Tongue (tissue), 2 donors: ENCODE results near the gene IL17RC. TPM values are rescaled to one million over a fixed set of nuclear protein-coding genes. Genes with fewer than 3 reads are reported as not detected.
"Not testable (repeated sequence)": the region's sequence is repeated elsewhere in the genome, so short reads cannot be mapped to it uniquely, and the experiment has no call there.

Source experiments
- DNase-seq: peaks from one replicate; pipeline ENCODE4 v3.0.0-alpha.2; 2015
- total RNA-seq: library from RNA; depleted of rRNA; stranded (reverse); fragments of >200 nt; gene quantifications from one replicate; pipeline ENCODE4 v1.2.3, GENCODE V29; 2014

Gene IL17RC
- total RNA-seq, 1 donor from 2014 or later, result 24.4 TPM

GRCh38 chr3:9915254-9916141 lies 1.4 kb upstream of the IL17RC start:
- DNase-seq, result peak; percentile 80

DNA sequence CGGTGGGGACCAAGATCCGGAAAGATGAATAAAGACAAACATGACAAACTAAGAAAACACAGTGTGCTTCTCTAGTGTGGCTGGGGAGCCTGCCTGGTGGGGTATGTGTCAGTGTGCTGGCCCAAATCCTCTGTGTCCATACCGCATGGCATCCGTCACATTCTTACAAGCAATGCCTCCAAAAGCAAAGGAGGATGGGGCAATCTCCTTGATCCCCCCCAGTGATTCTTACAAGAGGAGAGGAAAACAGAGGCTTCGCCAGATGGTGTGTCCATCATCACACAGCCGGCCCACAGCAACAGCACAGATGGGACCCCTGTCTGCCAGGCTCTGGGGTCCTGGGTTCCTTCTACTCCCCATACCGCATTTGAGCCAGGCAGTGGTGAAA lies 558 bp upstream of the IL17RC start:
- DNase-seq, result no peak

DNA sequence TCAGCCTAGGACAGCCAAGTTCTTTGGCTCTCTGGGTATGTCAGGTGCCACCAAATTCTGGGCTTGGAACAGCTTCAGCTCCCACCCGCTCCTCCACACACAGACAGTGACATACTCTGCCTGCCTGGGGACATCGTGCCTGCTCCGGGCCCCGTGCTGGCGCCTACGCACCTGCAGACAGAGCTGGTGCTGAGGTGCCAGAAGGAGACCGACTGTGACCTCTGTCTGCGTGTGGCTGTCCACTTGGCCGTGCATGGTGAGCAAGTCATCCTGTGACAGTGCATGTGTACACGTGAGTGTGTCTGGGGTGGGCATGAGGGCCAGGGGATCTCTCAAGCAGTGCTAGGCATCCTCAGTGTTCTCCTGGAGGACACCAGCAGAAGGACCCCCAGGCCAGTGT lies 922 bp downstream of the IL17RC start:
- no peak for DNase-seq

DNA sequence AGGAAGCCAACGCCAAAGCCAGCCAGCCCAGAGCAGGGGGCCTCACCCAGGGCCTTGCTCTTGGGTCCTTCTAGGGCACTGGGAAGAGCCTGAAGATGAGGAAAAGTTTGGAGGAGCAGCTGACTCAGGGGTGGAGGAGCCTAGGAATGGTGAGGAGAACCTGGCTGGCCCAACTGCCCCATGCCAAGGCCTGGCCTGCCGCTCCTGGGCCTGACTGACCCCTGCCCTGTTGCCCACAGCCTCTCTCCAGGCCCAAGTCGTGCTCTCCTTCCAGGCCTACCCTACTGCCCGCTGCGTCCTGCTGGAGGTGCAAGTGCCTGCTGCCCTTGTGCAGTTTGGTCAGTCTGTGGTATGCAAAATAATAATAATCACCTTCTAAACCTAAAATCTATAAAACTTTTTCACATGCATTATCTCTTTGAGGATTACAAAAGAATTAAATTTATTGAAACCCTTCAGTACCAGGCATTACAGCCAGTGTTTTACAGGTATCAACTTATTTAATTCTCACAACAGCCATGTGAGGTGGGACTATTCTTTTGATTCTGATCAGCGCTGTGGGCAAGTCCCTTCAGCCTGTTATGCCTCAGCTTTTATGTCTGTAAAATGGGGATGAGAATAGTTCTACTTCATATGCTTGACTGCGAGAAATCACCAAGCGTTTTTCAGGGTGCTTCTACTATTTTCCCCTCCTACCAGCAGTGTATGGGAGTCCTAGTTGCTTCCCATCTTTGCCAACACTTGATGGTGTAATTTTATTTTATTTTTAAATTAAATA lies 1.6 kb downstream of the IL17RC start:
- no peak for DNase-seq

- no peak for DNase-seq
These were observed 11.3 kb downstream of the IL17RC start for GRCh38 chr3:9928158-9928557.

GRCh38 chr3:9930804-9931418 lies 14.0 kb downstream of the IL17RC start:
- no peak for DNase-seq

- DNase-seq, result no peak
These were observed 15.6 kb downstream of the IL17RC start for GRCh38 chr3:9932535-9932842.

DNA sequence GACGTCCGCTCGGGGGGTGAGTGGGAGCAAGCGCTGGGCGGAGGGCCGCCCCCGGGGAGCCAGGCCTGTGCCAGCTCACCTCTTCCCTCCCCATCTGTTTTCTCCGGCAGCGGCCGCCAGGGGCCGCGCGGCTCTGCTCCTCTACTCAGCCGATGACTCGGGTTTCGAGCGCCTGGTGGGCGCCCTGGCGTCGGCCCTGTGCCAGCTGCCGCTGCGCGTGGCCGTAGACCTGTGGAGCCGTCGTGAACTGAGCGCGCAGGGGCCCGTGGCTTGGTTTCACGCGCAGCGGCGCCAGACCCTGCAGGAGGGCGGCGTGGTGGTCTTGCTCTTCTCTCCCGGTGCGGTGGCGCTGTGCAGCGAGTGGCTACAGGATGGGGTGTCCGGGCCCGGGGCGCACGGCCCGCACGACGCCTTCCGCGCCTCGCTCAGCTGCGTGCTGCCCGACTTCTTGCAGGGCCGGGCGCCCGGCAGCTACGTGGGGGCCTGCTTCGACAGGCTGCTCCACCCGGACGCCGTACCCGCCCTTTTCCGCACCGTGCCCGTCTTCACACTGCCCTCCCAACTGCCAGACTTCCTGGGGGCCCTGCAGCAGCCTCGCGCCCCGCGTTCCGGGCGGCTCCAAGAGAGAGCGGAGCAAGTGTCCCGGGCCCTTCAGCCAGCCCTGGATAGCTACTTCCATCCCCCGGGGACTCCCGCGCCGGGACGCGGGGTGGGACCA lies 16.1 kb downstream of the IL17RC start:
- DNase-seq, result peak; percentile 74

DNA sequence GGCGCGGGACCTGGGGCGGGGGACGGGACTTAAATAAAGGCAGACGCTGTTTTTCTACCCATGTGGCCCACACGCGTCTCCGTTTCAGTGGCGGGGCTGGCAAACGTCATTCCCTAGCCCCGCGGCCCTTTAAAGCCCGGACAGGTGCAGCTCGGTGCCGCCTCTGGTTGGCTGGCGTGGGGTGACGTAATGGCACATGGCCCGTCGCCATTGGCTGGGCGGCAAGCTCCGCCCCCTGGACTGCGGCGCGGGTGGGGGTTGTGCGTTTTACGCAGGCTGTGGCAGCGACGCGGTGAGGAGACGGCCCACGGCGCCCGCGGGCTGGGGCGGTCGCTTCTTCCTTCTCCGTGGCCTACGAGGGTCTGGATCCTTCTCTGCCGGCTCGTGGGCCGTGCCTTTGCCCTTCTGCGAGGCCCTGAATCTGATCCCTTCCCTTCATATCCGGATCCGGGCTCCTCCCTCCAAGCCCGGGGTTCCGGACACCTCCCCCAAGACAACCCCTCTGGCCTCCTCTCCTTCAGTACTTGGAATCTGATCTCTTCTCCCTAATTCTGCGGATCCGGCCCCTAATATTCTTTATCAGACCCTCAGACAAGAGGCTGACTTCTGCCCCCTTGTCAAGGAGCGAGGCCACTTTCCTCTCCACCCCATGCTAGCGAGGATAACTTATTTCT lies 16.8 kb downstream of the IL17RC start, which contains the start of gene CRELD1:
Gene CRELD1, plus strand, starts transcription at position 274 of the 674 bp plus-strand sequence. CDS start 605 bp downstream, outside the sequence.
- peak; percentile 96 for DNase-seq

- no peak for DNase-seq
These were observed 17.3 kb downstream of the IL17RC start for GRCh38 chr3:9934235-9934621.

DNA sequence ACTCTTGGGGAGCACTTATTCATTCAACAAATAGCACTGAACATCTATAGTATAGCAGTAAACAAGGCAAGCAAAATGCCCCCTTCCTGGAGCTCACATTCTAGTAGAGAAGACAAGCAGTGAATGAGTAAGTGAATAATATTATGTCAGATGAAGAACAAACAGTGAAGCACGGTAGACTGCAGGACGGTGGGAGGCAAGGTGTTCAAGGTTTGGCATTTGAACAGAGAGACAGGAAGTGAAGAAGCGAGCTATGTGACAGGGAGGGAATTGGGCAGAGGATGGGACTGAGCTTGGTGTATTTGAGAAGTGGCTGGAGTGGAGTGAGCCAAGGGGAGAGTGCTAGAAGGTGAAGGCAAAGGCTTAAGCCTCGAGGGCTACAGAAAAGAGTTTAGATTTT lies 18.1 kb downstream of the IL17RC start:
- DNase-seq, result no peak

DNA sequence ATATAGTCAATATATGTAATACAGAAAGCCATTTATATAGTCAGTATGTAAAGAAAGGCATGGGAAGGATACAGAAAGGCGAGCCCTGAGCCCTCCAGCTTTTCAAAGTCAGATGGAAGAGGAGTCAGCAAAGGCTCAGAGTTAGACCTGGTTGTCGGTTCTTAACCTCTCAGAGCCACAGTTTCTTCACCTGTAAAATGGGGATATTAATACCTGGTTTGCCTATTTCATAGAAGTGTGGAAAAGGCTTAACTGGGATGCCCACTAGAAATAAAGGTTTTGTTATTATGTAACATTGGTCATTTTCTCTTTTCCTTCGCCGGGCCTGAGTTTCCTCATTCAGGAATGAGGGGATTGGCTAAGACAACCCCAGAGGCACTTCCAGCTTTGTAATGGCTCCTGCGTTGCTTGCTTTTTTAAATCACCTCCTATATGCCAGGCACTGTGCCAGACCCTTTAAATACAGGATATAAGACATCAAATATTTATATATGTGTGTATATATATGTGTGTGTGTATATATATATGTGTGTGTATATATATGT lies 19.1 kb downstream of the IL17RC start:
- no peak for DNase-seq

GRCh38 chr3:9937486-9938238 lies 20.8 kb downstream of the IL17RC start:
- no peak for DNase-seq

DNA sequence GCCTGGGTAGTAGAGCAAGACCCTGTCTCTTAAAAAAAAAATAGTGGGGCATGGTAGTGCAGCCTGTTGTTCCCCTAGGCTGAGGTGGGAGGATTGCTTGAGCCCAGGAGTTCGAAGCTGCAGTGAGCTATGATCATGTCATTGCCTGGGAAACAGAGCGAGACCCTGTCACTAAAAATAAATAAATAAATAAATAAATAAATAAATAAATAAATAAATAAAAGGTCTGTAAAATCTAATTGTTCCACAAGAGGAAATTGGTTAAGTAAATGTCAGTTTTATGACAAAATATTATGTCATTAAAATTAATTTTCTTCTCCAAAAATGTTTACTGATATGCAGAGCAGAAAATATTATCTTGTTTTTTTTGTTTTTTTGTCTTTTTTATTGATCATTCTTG lies 22.1 kb downstream of the IL17RC start:
- no peak for DNase-seq

DNA sequence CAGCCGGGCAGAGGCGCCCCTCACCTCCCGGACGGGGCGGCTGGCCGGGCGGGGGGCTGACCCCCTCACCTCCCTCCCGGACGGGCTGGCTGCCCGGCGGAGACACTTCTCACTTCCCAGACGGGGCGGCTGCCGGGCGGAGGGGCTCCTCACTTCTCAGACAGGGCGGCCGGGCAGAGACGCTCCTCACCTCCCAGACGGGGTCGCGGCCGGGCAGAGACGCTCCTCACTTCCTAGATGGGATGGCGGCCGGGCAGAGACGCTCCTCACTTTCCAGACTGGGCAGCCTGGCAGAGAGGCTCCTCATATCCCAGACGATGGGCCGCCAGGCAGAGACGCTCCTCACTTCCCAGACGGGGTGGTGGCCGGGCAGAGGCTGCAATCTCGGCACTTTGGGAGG lies 23.0 kb downstream of the IL17RC start:
- not testable (repeated sequence) for DNase-seq

DNA sequence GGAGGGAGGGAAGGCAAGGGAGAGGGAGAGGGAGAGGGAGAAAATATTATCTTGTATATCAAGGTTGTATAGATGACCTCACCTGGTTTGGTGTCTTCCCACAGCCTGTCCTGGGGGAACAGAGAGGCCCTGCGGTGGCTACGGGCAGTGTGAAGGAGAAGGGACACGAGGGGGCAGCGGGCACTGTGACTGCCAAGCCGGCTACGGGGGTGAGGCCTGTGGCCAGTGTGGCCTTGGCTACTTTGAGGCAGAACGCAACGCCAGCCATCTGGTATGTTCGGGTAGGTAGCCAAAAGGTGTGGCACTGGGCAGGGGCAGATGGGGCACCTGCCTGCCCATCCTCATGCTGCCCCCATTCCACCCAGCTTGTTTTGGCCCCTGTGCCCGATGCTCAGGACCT lies 23.8 kb downstream of the IL17RC start:
- no peak for DNase-seq

- no peak for DNase-seq
These were observed 25.3 kb downstream of the IL17RC start for GRCh38 chr3:9942164-9942563.

DNA sequence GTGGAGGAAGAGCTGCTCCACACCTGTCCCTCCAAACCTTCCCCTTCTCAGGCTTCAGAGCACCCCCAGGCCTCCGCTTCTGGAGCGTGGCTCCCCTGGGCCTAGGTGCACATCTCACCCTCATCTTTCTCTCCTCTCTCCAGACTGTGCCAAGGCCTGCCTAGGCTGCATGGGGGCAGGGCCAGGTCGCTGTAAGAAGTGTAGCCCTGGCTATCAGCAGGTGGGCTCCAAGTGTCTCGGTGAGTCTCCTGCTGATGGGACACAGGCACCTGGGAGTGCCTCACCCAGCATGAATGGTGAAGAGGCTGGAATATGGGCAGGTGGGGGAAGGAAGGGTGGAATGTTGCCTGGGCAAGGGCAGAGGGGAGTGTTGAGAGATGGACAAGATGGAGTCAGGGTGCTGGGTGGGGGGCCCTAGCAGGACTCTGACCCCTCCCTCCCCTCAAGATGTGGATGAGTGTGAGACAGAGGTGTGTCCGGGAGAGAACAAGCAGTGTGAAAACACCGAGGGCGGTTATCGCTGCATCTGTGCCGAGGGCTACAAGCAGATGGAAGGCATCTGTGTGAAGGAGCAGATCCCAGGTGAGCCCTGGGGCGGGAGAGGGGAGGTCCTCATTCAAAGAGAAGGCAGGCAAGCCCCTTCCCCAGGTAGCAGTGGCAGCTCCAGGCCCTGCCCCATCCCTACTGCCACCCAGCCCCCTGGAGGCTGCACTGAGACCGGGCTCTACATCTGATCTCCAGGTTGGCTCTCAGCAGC lies 26.2 kb downstream of the IL17RC start:
- no peak for DNase-seq

- no peak for DNase-seq
These were observed 27.4 kb downstream of the IL17RC start for GRCh38 chr3:9944271-9944670.

- DNase-seq, result no peak
These were observed 28.5 kb downstream of the IL17RC start for GRCh38 chr3:9945358-9945757.
